Panc1 (cell line): ENCODE results near the gene TM9SF4.

ENCODE experiments used
- CTCF ChIP-seq: fragments of 450-650 bp; IDR thresholded peaks from 2 replicates; pipeline ENCODE4 v1.5.1; 2017; ENCODE audit warnings: mild to moderate bottlenecking
- POLR2AphosphoS5 ChIP-seq: IDR thresholded peaks from 2 replicates; pipeline ENCODE4 v1.6.1; 2012; ENCODE audit warnings: mild to moderate bottlenecking, low read depth, low read length, moderate library complexity
- REST ChIP-seq, 2 experiments: IDR thresholded peaks; 2 replicates each; pipeline ENCODE4 v1.6.1; 2011 to 2012; ENCODE audit warnings: low read depth in 2 of 2, control low read depth in 1 of 2, low read length in 1 of 2, mild to moderate bottlenecking in 1 of 2, moderate library complexity in 1 of 2; ENCODE audit not compliant: insufficient read depth in 1 of 2
- SIN3A ChIP-seq: IDR thresholded peaks from 2 replicates; pipeline ENCODE4 v1.6.1; 2012; ENCODE audit warnings: low read depth, mild to moderate bottlenecking, low read length, moderate library complexity, borderline replicate concordance; ENCODE audit not compliant: insufficient read depth

- TF ChIP-seq CTCF, result no peak
- no peak for TF ChIP-seq REST (IDR thresholded peaks at IDR 0.05; ENCODE audit: insufficient read depth in 1 of 2, low read depth in 2 of 2, low read length in 1 of 2)
- TF ChIP-seq POLR2AphosphoS5, result no peak
- no peak for TF ChIP-seq SIN3A
Measured at GRCh38 chr20:32123088-32123487, 13.6 kb downstream of the TM9SF4 start.
